LNCAP (cell line): Measurements from ENCODE around the gene PTBP3.

ENCODE experiments used
- TF ChIP-seq, protein P1 (sequence below): fragments of 450-650 bp; IDR thresholded peaks from 2 replicates; pipeline ENCODE4 v1.5.1; 2017; ENCODE audit warnings: mild to moderate bottlenecking

PTBP3 gene

DNA sequence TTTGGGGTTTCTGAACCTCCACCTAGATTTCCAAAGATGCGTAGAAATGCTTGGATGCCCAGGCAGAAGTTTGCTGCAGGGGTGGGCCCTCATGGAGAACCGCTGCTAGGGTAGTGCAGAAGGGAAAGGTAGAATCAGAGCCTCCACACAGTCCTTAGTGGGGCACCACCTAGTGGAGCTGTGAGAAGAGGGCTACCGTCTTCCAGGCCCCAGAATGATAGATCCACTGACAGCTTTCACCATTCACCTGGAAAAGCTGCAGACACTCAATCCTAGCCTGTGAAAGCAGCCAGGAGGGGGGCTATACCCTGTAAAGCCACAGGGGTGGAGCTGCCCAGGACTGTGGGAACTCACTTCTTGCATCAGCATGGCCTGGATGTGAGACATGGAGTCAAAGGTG is 33.2 kb upstream of the PTBP3 start:
- TF ChIP-seq, protein P1, sequence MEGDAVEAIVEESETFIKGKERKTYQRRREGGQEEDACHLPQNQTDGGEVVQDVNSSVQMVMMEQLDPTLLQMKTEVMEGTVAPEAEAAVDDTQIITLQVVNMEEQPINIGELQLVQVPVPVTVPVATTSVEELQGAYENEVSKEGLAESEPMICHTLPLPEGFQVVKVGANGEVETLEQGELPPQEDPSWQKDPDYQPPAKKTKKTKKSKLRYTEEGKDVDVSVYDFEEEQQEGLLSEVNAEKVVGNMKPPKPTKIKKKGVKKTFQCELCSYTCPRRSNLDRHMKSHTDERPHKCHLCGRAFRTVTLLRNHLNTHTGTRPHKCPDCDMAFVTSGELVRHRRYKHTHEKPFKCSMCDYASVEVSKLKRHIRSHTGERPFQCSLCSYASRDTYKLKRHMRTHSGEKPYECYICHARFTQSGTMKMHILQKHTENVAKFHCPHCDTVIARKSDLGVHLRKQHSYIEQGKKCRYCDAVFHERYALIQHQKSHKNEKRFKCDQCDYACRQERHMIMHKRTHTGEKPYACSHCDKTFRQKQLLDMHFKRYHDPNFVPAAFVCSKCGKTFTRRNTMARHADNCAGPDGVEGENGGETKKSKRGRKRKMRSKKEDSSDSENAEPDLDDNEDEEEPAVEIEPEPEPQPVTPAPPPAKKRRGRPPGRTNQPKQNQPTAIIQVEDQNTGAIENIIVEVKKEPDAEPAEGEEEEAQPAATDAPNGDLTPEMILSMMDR = peak; percentile 18; the same call in 1 of the 2 replicates

DNA sequence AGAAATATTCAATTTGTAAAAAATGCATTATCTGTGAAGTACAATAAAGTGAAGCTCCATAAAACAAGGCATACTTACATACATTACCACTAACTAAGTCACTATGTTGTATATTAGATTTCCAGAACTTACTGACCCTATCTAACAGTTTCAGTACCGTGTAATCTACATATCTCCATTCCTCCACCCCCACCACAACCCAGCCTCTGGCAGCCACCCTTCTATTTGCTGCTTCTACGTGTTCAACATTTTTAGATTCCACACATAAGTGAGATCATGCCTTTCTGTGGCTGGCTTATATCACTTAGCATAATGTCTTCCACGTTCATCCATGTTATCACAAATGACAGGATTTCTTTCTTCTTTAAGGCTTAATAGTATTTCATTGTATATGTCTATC is 31.3 kb upstream of the PTBP3 start:
- TF ChIP-seq, protein P1 = no peak

DNA sequence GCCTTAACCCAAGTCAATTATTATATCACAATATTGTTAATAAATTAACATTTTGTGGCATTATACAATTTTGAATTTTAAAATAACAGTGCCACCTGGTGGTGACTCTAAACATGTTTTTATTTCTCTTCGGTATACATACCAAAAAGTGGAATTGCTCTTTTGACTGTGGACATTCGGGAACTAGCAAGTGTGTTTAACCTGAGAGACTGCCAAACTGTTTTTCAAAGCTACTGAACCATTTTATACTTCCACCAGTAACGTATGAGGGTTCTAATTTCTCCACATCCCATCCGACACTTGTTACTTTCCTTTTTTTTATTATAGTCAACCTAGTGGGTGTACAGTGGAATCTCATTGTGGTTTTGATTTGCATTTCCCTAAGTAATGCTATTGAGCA is 28.2 kb upstream of the PTBP3 start:
- TF ChIP-seq, protein P1 = peak; percentile 60

DNA sequence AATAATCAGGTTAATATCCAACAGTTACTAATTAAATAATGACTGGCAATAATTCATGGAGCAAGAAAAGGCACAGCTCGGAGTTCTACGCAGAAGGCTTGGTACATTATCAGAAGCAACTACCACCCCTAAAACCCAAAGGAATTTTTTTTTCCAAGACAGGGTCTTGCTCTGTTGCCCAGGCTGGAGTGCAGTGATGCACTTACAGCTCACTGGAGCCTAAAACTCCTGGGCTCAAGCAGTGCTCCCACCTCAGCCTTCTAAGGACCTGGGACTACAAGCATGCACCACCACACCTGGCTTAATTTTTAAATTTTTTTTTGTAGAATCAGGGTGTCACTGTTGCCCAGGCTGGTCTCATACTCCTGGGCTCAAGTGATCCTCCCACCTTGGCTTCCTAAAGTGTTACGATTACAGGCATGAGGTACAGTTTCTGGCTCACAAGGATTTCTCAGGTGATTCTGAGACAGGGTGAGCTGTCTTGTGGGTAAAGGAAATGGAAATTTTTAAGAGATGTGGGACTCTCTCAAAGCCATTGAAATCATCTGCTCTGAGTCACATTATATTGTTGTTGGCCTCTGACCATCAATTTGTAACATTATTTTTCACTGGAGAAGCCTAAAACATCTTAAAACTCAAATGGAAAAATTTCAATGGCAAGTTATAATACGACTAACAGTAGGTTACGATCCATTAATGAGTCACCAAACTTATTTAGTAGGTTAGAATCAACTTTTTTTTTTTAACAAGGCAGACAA is 26.8 kb upstream of the PTBP3 start:
- TF ChIP-seq, protein P1 = no peak

DNA sequence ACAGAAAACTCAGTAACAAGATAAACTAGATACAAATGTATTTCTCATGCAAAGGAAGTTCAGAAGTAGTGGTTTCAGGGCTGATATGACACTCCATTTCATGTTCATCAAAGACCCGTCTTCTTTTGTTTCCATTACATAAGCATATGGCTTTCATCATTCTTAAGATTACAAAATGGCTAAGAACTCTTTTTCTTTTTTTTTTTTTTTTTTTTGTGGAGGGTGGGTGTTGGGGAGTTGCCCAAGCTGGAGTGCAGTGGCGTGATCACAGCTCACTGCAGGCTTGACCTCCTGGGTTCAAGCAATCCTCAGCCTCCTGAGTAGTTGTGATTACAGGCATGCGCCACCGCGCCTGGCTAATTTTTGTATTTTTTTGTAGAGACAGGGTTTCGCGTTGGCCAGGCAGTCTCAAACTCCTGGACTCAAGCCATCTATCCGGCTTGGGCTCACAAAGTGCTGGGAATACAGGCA is 22.0 kb upstream of the PTBP3 start:
- TF ChIP-seq, protein P1 = no peak

DNA sequence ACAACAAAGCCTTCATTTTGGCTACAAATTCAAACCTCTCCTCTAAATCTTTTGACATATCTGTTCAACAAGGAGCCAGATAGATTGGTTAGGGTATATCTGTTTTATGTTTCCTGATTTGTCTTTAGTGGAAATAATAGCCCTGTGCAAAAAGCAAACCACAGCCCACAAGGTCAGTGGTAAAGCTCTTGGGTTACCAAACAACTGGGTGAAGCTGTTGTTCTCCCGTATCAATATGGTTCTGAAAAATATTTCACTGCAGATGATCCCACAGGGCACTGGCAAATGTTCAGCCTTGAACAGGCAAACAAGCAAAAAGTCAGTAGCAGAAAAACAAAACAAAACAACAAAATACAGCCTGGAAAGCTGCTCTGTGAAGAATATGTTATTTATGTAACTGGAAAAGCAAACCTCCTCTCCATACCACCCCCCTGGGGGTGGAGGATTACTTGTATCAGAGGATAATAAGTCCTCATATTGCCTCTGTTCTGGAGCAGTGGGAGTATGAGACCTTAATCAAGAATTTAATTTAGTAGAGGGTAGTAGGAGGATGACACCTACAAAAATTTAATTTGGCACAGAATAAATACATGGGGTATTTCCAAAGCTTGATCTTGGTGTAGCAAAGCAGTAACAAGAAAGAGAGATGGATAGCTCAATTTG is 20.8 kb upstream of the PTBP3 start:
- TF ChIP-seq, protein P1 = no peak

DNA sequence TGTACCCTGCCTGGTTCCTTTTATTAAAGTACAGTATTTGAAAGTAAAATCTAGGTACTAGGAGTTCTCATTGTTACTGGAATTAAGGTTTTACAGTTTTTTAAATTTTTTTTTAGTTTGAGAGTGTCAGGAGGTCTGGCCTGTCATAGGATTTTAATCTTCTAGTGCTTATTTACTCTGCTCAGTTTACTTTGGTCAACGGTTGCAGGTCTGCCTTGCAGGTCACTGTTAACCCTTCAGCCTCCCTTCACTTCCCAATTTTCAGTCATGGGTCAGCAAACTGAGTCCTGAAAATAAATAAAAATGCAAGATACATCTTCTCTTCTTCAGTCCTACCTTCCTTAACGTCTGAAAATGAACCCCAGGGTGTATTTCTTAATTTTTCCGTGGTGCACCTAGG is 18.8 kb upstream of the PTBP3 start:
- TF ChIP-seq, protein P1 = no peak
